Gastroesophageal sphincter (tissue), 4 donors: ENCODE measurements around the gene DYNC2I2. TPM values are rescaled to one million over a fixed set of nuclear protein-coding genes. Genes with fewer than 3 reads are reported as not detected.
"Not testable (repeated sequence)": the region's sequence is repeated elsewhere in the genome, so short reads cannot be mapped to it uniquely, and the experiment has no call there.

Source experiments
- ATAC-seq: fragments of 150-250 bp; one replicate; pipeline ENCODE4 v1.9.1; 2016; ENCODE audit warnings: mild to moderate bottlenecking, moderate library complexity
- H3K27ac ChIP-seq, 4 donors: fragments of 200-600 bp; sonication (generic) in 3 of 4; 1 replicate in 3 of 4; 2 replicates in 1 of 4; pipeline ENCODE4 v1.5.1; 2016 to 2019
- H3K27me3 ChIP-seq: fragments of 200-600 bp; sonication (generic); one replicate; pipeline ENCODE4 v1.5.1; 2019
- H3K36me3 ChIP-seq, 2 donors: fragments of 200-600 bp; sonication (generic); one replicate each; pipeline ENCODE4 v1.5.1; 2019; ENCODE audit warnings: control low read depth in 1 of 2
- H3K4me1 ChIP-seq, 3 donors: fragments of 200-600 bp; sonication (generic); 1 replicate in 2 of 3; 2 replicates in 1 of 3; pipeline ENCODE4 v1.5.1; 2016 to 2019; ENCODE audit warnings: control low read depth in 2 of 3
- H3K4me3 ChIP-seq, 2 donors: fragments of 200-600 bp; sonication (generic); one replicate each; pipeline ENCODE4 v1.5.1; 2019; ENCODE audit warnings: mild to moderate bottlenecking in 1 of 2, moderate library complexity in 1 of 2
- H3K9me3 ChIP-seq, 3 donors: fragments of 200-600 bp; sonication (generic); one replicate each; pipeline ENCODE4 v1.5.1; 2017 to 2019; ENCODE audit warnings: control low read depth in 2 of 3
- EP300 ChIP-seq: sonication (generic); formaldehyde crosslinking; IDR thresholded peaks from one replicate; pipeline ENCODE4 v1.6.1; 2017; ENCODE audit warnings: antibody characterized with exemption, mild to moderate bottlenecking
- POLR2A ChIP-seq, 2 donors: fragments of 450-650 bp; IDR thresholded peaks; one replicate each; pipeline ENCODE4 v1.6.1; 2017; ENCODE audit warnings: antibody characterized with exemption in 2 of 2, mild to moderate bottlenecking in 2 of 2, moderate library complexity in 1 of 2
- POLR2AphosphoS5 ChIP-seq: sonication (generic); formaldehyde crosslinking; IDR thresholded peaks from one replicate; pipeline ENCODE4 v1.6.1; 2017; ENCODE audit warnings: antibody characterized with exemption
- WGBS, 2 donors: methylation state at CpG; one replicate each; pipeline ENCODE4 v1.1.5; 2018; ENCODE audit warnings: low coverage in 1 of 2; 5-methylcytosine and 5-hydroxymethylcytosine counted together
- total RNA-seq, 4 donors: library from RNA; depleted of rRNA; stranded (reverse); fragments of >200 nt; gene quantifications; one replicate each; pipeline ENCODE4 v1.1.0, GENCODE V29; 2016
- TF ChIP-seq, protein P1 (sequence below), 4 experiments: fragments of 200-600 bp in 2 of 4; fragments of 450-650 bp in 2 of 4; sonication (generic) in 1 of 4; IDR thresholded peaks; one replicate each; pipeline ENCODE4 v1.5.1; 2017 to 2019; ENCODE audit warnings: antibody characterized with exemption in 4 of 4, mild to moderate bottlenecking in 2 of 4, moderate library complexity in 2 of 4

The DYNC2I2 gene
- total RNA-seq, 4 donors from 2014 or later = 28.3 to 47.0 (median 37.7) TPM

DNA sequence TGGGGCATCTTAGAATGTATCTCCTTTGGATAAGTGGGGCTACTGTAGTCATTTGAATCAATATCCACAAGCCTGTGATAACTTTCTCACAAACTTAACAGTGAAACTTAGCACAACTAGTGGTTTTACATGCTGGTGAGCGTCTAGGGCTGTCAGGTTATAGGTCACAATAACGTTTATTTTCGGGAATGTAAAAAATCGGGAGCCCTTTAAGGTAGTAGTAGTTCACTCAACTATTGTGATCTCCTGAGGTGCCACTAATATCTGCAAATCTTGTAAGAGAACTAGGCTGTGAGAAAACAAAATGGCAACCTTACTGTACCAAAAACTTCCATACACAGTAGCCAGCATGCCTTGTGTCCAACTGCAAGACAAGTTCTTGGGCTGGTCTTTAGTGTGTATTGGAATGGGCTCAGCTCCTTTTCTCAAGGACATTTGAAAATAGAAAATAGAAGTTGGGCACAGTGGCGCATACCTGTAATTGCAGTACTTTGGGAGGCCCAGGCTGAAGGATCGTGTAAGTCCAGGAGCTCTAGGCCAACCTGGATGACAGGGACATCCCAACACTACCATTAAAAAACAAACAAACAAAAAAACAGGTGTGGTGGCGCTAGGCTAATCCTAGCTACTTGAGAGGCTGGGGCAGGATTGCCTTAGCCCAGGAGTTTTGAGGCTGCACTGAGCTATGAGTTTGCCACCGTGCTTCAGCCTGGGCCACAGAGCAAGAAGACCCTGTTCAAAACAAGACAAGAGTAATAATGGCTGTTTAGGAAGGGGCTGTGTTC lies 40.5 kb upstream of the DYNC2I2 start:
- TF ChIP-seq EP300 (no peak), POLR2AphosphoS5 (no peak), POLR2A (IDR thresholded peaks at IDR 0.05) (no peak)
- TF ChIP-seq, protein P1, sequence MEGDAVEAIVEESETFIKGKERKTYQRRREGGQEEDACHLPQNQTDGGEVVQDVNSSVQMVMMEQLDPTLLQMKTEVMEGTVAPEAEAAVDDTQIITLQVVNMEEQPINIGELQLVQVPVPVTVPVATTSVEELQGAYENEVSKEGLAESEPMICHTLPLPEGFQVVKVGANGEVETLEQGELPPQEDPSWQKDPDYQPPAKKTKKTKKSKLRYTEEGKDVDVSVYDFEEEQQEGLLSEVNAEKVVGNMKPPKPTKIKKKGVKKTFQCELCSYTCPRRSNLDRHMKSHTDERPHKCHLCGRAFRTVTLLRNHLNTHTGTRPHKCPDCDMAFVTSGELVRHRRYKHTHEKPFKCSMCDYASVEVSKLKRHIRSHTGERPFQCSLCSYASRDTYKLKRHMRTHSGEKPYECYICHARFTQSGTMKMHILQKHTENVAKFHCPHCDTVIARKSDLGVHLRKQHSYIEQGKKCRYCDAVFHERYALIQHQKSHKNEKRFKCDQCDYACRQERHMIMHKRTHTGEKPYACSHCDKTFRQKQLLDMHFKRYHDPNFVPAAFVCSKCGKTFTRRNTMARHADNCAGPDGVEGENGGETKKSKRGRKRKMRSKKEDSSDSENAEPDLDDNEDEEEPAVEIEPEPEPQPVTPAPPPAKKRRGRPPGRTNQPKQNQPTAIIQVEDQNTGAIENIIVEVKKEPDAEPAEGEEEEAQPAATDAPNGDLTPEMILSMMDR (IDR thresholded peaks at IDR 0.05) = no peak
- H3K4me3 ChIP-seq = no peak overlapping the region
- H3K27me3 ChIP-seq = no peaks in the 10 kb centered on the region
- WGBS, 2 donors = 53 to 78% methylated on average over 4 to 5 of the region's 8 CpGs
- H3K9me3 ChIP-seq = no peaks in the 10 kb centered on the region
- ATAC-seq = no peak
- peaks cover 4 to 52% of the 10 kb centered on the region in 2 donors for H3K36me3 ChIP-seq
- peaks cover 0 to 8% (median 0%) of the 10 kb centered on the region in 3 donors for H3K4me1 ChIP-seq
- no peak overlapping the region for H3K27ac ChIP-seq

DNA sequence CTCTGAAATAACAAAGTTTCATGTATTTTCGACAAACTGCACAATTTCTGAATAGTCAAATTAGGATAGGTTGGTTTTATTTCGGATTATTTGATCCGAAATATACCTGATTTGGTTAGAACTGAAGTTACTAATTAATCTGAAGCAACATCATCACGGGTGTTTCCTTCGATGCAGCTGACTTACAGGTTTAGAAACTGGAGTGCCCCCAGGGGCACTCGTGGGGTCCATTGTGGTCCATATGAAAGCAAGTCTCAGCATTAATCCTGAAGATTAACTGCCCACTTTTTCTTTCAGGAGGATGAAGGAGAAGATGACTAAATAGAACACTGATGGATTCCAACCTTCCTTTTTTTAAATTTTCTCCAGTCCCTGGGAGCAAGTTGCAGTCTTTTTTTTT lies 37.7 kb upstream of the DYNC2I2 start:
- Histone ChIP-seq H3K36me3 (peaks cover 4 to 59% of the 10 kb centered on the region in 2 donors), H3K4me3 (no peak overlapping the region), H3K27me3 (no peaks in the 10 kb centered on the region), H3K4me1 (peaks cover 4 to 24% (median 10%) of the 10 kb centered on the region in 3 donors), H3K9me3 (no peaks in the 10 kb centered on the region), H3K27ac (no peak overlapping the region)
- ATAC-seq = no peak
- TF ChIP-seq, protein P1 (IDR thresholded peaks at IDR 0.05) = no peak
- TF ChIP-seq POLR2A (IDR thresholded peaks at IDR 0.05) = no peak
- no peak for TF ChIP-seq EP300
- 72 to 73% methylated on average over 6 of the region's 6 CpGs for WGBS, 2 donors

DNA sequence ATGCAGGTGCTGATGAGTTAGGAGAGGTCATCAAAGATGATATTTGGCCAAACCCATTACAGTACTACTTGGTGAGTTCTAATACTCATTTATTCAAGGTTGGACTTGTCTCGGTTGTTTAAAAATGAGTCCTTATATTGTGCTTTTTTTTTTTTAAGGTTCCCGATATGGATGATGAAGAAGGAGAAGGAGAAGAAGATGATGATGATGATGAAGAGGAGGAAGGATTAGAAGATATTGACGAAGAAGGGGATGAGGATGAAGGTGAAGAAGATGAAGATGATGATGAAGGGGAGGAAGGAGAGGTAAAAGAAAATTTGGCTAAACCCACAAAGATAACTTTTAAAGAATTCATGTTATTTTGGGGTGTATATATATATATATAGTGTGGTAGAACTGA lies 37.1 kb upstream of the DYNC2I2 start:
- peaks cover 4 to 59% of the 10 kb centered on the region in 2 donors for H3K36me3 ChIP-seq
- H3K27ac ChIP-seq, H3K9me3 ChIP-seq, H3K4me3 ChIP-seq, ATAC-seq, H3K27me3 ChIP-seq: not testable (repeated sequence)
- WGBS, 2 donors = 64 to 77% methylated on average over 3 of the region's 3 CpGs
- H3K4me1 ChIP-seq = peaks cover 4 to 24% (median 10%) of the 10 kb centered on the region in 3 donors

DNA sequence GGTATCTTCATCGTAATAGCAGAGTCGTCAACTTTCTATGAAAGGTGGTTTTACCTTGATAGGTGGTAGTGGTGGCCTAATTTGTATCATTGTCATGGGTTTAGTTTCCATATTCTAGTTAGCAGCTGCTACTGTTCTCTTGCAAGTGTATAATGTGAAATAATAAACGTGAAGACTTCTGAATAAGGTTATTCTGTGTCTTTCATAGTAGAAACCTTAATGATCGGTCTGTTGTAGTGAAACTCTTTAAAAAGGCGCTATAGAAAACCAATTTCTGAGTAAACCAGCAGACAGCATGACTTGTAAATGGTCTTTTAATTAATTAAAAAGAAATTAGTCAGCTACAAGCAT lies 34.0 kb upstream of the DYNC2I2 start:
- H3K9me3 ChIP-seq = no peaks in the 10 kb centered on the region
- H3K4me1 ChIP-seq = peaks cover 4 to 29% (median 14%) of the 10 kb centered on the region in 3 donors
- peak overlapping the region; percentile 55 to 95 for H3K4me3 ChIP-seq
- H3K27me3 ChIP-seq = no peaks in the 10 kb centered on the region
- ATAC-seq = no peak
- H3K27ac ChIP-seq = peak overlapping the region in 3 of 4 donors; percentile 93 to 99 (median 98)
- TF ChIP-seq EP300 = no peak
- TF ChIP-seq POLR2AphosphoS5 = no peak
- TF ChIP-seq POLR2A (IDR thresholded peaks at IDR 0.05) = no peak
- TF ChIP-seq, protein P1 (IDR thresholded peaks at IDR 0.05) = no peak
- peaks cover 4 to 42% of the 10 kb centered on the region in 2 donors for H3K36me3 ChIP-seq
- 4 to 11% methylated on average over 3 to 5 of the region's 5 CpGs for WGBS, 2 donors

DNA sequence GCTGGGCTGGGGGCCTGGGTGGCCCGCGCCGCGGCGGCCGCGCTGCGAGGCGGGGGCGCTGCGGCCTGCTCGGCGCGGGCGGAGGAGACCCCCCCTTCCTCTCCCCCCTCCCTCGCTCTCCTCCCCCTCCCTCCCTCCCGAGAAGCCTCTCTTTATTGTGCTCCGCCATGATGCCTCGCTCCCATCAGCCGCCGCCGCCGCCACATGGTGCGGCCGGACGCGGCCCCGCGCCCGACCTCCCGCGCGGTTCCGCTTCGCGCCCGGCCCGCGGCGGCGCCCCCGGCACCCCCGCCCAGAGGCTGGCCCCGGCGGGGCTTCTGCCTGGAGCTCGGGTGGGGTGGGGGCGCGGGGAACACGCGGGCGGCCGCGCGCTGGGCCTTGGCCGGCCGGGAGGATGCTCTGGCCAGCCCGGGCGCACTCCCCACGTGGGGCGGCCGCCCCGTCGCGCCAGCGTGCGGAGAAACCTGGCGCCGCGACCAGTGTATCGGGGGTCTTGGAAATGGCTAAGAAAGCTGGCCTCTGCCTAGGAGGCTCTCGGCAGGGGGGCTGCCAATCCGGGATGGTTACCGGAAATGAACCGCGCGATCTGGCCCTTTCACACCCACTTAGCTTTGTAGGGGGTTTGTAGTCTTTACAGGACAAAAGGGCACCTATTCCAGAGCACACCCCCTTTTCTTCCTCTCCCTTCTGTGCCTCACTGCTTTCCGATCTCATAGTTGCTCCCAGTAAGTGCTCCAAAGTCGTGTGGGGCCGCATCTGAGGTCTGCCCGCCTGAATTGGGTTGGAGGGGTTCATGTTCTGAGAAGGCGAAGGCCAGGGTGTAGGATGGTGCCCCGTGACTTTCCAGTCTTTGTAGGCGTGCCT lies 33.4 kb upstream of the DYNC2I2 start:
- no peak for ATAC-seq
- Histone ChIP-seq H3K4me3 (peak overlapping the region; percentile 55 to 95), H3K27ac (peak overlapping the region in 3 of 4 donors; percentile 93 to 99 (median 98)), H3K36me3 (peaks cover 4 to 36% of the 10 kb centered on the region in 2 donors), H3K4me1 (peaks cover 4 to 35% (median 14%) of the 10 kb centered on the region in 3 donors), H3K9me3 (no peaks in the 10 kb centered on the region), H3K27me3 (no peaks in the 10 kb centered on the region)
- TF ChIP-seq POLR2AphosphoS5 (no peak), POLR2A (IDR thresholded peaks at IDR 0.05) (no peak), EP300 (no peak)
- TF ChIP-seq, protein P1 (IDR thresholded peaks at IDR 0.05) = no peak
- WGBS, 2 donors = 0% methylated on average over 7 of the region's 83 CpGs; no CpG with 5 or more reads in 1 of the 2 donors
